ENCODE measurements around the gene SMAP1. TPM values are rescaled to one million over a fixed set of nuclear protein-coding genes. Genes with fewer than 3 reads are reported as not detected.
A peak's percentile ranks its signal among the peaks of the same experiment; 100 is the strongest.

The SMAP1 gene
- total RNA-seq (2014; rRNA removed; shearing (Covaris generic); ENCODE audit: low replicate concordance): 9.9 and 14.6 TPM in 2 replicates

DNA sequence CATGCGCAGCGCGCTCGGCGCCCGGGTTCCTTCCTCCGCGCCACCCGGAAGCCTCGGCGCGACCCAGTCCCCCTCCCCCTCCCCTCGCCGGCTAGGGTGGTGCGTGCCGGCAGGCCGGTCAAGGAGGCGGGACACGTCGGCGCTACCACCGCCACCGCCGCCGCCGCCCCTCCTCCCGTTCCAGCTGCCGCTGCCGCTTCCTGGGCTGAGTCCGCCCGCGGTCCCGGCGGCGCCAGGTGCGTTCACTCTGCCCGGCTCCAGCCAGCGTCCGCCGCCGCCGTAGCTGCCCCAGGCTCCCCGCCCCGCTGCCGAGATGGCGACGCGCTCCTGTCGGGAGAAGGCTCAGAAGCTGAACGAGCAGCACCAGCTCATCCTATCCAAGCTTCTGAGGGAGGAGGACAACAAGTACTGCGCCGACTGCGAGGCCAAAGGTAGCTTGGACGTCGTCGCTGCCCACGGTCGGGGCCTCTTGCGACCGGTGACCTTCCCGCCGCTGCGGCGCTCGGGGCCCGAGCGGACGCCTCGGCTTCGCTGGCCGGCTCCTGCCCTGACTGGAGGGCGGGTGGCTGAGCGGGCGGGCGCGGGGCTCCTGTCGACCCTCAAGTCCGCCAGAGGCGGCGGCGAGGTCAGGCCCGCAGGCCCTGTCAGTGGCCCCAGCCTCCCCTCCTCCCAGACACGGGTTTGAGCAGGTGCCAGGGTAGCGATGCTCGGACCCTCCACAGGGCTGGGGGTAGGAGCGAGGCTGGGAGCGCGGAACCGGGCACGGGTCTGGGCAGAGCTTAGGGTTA is at the start of gene SMAP1:
Gene SMAP1 (plus strand): TSS at position 173 of the 788 bp plus-strand sequence. CDS start 141 bp downstream, at position 314.
- in situ Hi-C loops (cut with HindIII; ENCODE audit: low pct_unique_long_range_greater_than_20kb, low sequenced_read_pairs): no loop called here
- DNase-seq (ENCODE audit: low read depth): peak; percentile 95

DNA sequence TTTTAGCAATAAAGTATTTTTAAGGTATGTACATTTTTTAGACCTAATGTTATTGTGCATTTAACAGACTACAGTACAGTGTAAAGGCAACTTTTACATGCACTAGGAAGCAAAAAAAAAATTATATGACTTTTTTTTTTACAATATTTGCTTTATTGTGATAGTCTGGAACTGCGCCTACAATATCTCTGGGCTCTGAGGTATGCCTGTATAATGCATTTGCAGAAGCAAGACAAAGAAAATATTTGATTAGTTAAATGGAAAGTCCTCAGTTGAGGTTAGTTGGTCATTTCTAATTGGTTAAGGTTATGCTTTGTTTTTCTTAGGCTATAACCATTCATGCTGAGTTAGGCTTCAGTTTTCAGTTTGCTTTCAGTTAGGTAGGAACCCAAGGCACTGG is 46.9 kb upstream of the SMAP1 start:
- DNase-seq (ENCODE audit: low read depth): no peak
- in situ Hi-C loops (cut with HindIII; ENCODE audit: low pct_unique_long_range_greater_than_20kb, low sequenced_read_pairs): no loop called here

DNA sequence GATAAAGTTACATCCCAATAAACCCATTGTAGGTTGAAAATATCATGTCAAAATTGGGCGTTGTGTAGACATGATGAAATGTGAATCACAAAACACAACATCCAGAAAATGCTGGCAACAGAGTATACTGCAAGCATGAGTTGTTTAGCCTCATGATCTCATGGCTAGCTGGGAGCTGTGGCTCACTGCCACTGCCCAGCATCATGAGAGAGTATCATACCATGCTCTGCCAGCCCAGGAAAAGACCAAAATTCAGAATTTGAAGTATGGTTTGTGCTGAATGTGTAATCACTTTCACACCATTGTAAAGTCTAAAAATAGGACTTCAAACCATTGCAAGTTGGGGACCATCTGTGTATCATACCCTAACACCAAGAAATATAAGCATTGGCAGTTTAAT is 45.2 kb upstream of the SMAP1 start:
- no peak for DNase-seq (ENCODE audit: low read depth)
- in situ Hi-C loops (cut with HindIII; ENCODE audit: low pct_unique_long_range_greater_than_20kb, low sequenced_read_pairs): no loop called here

DNA sequence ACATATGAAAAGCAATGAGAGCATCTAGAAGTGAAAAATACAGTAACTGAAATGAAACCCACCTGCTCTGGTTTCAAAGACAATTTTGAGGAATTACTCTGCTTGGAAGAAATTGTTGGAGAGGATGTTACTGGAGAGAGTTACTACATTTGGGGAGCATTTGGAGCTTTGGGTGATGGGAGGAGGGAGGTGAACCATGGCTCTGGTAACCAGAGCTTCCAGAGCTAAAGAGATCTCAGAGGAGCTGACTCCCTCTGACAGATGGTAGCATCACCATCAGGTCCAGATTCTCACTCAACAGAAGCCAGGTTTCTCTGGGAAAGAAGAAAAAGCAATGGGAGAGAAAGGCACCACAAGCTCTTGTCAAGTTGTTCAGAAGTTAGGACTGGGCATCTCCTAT is 42.2 kb upstream of the SMAP1 start:
- DNase-seq (ENCODE audit: low read depth): no peak
- in situ Hi-C loops (cut with HindIII; ENCODE audit: low pct_unique_long_range_greater_than_20kb, low sequenced_read_pairs): no loop called here

GRCh38 chr6:70627500-70628254 is 40.0 kb upstream of the SMAP1 start:
- in situ Hi-C loops (cut with HindIII; ENCODE audit: low pct_unique_long_range_greater_than_20kb, low sequenced_read_pairs): no loop called here
- DNase-seq (ENCODE audit: low read depth): no peak

GRCh38 chr6:70629929-70630328 is 37.8 kb upstream of the SMAP1 start:
- in situ Hi-C loops (cut with HindIII; ENCODE audit: low pct_unique_long_range_greater_than_20kb, low sequenced_read_pairs): no loop called here
- DNase-seq (ENCODE audit: low read depth): no peak

DNA sequence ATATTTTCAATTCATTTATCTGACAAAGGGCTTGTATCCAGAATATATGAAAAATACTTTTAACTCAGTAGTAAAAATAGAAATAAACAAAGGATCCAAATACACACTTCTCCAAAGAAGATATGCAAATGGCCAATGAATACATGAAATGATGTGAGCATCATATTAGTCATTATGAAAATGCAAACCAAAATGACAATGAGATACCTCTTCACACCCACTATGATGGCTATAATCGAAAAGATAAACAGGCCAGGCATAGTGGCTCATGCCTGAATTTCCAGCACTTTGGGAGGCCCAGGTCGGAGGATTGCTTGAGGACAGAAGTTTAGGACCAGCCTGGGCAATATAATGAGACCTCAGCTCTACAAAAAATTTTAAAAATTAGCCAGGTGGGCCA is 33.8 kb upstream of the SMAP1 start:
- in situ Hi-C loops (cut with HindIII; ENCODE audit: low pct_unique_long_range_greater_than_20kb, low sequenced_read_pairs): no loop called here
- no peak for DNase-seq (ENCODE audit: low read depth)

DNA sequence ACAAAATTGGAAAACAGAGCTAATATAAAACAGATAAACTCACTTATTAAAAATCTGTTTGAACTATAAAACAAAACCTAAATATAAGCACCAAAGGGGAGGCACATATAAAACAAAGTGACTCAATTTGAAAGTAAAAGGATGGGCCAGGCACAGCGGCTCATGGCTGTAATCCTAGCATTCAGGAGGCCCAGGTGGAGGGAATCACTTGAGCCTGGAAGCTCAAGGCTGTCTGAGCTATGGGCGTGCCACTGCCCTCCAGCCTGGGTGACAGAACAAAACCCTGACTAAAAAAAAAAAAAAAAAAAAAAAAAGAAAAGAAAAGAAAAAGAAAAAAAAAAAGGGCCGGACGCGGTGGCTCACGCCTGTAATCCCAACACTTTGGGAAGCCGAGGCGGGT is 31.1 kb upstream of the SMAP1 start:
- DNase-seq (ENCODE audit: low read depth): no peak
- in situ Hi-C loops (cut with HindIII; ENCODE audit: low pct_unique_long_range_greater_than_20kb, low sequenced_read_pairs): no loop called here

DNA sequence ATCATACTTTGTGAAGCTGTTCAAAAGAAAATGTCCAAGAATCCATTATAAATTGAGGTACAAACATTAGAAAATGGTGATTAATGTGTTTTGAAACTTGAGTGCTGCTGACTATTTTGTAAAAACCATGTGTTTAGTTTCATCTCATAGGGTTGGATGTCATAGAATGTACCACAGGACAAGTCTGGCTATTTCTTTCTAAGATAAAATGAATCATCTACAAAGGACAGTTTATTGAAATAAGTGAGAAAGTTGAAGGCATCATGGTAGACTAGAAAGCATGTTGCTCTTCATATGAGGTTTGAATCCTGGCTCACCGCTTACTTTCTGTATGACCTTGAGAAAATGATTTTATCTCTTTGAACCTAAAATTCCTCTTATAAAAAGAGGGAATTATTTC is 29.2 kb upstream of the SMAP1 start:
- DNase-seq (ENCODE audit: low read depth): no peak
- in situ Hi-C loops (cut with HindIII; ENCODE audit: low pct_unique_long_range_greater_than_20kb, low sequenced_read_pairs): no loop called here

DNA sequence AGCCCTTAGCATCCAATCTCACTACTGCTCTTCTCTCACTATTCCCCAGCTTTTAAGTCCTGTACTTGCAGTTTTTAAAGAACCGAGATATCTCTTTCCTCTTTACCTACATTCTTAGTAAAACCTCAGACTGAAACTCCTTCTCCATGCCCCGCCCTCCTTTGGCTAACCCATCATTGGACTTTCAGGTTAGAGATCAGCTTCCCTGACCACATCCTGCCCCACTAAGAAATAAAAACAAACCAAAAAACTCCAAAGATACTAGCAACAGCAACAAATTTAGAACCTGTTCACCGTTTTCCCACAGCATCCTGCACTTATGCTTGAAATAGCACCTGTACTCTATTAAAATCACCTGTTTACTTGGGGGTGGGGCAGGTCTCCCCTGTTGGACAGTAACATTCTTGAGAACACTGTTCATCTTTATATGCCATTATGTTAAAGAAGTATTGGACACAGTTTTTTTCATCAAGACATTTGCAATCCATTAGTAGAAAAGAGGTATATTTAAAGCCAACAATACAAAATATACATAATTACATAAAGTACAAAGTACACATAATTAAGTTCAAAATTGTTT is 16.3 kb upstream of the SMAP1 start:
- in situ Hi-C loops (cut with HindIII; ENCODE audit: low pct_unique_long_range_greater_than_20kb, low sequenced_read_pairs): no loop called here
- no peak for DNase-seq (ENCODE audit: low read depth)

DNA sequence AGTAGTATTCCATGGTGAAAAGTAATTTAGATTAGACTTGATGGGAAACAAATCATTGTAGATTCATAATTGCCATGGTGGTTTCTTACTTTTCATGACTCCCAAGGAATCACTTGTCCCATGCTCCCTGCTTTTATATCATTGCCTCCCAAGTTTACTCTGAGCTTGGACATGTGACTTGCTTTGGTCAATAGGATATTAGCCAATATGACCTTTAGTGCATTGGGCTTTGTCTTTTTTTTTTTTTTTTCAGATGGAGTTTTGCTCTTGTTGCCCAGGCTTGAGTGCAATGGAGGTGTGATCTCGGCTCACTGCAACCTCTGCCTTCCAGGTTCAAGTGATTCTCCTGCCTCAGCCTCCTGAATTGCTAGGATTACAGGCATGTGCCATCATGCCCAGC is 15.5 kb upstream of the SMAP1 start:
- no peak for DNase-seq (ENCODE audit: low read depth)
- in situ Hi-C loops (cut with HindIII; ENCODE audit: low pct_unique_long_range_greater_than_20kb, low sequenced_read_pairs): no loop called here

DNA sequence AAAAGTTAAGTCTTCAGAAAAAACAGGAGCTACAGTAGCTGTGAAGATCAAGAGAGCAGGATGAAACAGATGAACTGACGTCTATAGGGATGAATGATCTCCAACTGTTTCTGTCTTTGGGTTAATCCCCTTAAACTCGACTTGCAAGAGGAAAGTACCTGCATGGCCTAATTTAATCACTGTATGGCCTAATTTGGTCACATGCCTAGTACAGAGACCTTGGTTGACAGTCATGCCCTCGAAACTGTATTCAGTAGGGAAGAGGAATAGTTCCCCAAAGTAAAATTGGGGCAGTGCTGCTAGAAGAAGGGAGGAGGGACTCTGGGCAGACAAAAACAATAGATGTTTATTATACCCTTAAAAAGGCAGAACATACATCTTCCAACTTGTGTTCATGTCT is 10.0 kb upstream of the SMAP1 start:
- in situ Hi-C loops (cut with HindIII; ENCODE audit: low pct_unique_long_range_greater_than_20kb, low sequenced_read_pairs): no loop called here
- no peak for DNase-seq (ENCODE audit: low read depth)

GRCh38 chr6:70663881-70664466 is 3.7 kb upstream of the SMAP1 start:
- DNase-seq (ENCODE audit: low read depth): no peak
- in situ Hi-C loops (cut with HindIII; ENCODE audit: low pct_unique_long_range_greater_than_20kb, low sequenced_read_pairs): no loop called here

DNA sequence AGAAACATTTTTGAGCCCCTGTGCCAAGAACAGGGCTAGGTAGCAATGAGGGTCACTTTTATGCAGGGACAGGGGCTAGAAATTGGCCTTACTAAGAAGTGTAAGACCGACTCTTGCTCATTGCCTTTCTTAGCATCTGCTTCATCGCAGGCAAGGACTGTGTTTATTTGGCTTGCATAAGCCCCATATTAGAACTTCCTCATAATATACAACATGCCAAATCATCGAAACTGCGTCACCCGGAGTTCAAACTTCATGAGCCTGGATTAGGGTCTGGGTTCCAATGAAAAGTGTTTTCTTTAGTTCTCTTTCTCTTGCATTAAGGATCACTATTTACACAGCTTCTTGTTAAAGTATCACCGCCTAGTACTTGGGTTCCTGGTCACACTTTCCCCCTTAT is 977 bp upstream of the SMAP1 start:
- in situ Hi-C loops (cut with HindIII; ENCODE audit: low pct_unique_long_range_greater_than_20kb, low sequenced_read_pairs): no loop called here
- DNase-seq (ENCODE audit: low read depth): no peak

DNA sequence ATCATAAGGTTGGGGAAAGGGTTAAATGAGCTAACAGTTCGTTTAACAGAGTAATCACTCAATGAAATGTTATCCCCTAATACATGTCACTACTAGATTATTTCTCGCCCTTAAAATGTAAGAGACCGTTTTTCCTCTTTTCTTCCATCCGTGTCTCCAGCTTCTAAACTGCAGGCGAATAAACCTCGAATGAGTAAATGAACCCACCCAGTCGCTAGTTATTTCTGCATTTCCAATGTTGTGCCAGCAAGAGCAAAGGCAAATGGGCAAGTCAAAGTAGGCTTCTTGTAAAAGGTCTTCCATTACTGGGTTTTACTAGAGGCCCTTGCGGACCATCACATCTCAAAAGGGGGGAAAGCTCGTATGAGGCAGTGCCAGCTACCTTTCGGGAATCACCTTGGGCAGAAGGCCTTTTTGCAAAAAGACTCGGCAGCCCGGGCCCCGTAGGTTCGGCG is 400 bp upstream of the SMAP1 start:
- in situ Hi-C loops (cut with HindIII; ENCODE audit: low pct_unique_long_range_greater_than_20kb, low sequenced_read_pairs): no loop called here
- no peak for DNase-seq (ENCODE audit: low read depth)

- in situ Hi-C loops (cut with HindIII; ENCODE audit: low pct_unique_long_range_greater_than_20kb, low sequenced_read_pairs): no loop called here
- DNase-seq (ENCODE audit: low read depth): no peak
Measured at GRCh38 chr6:70668499-70668812, 773 bp downstream of the SMAP1 start.

GRCh38 chr6:70669133-70669532 is 1.4 kb downstream of the SMAP1 start:
- peak; percentile 22 for DNase-seq (ENCODE audit: low read depth)

DNA sequence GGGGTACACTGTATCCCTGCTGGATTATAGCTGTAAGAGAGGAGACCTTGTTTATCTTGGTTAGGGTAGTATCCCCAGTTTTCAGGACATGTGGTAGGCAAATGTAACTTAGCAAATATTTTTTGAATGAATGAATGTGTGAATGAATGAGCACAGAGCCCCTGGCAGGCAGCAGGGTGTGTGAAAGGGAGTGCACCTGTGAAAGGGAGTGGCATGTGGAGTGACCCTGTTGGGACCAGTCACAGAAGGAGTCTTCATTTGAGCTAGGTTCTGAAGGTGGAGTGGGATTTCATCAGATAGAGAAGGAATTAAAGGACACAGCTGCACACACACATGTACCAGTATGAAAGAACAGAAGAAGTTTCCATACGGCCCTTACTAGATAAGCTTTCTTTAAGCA is 4.9 kb downstream of the SMAP1 start:
- in situ Hi-C loops (cut with HindIII; ENCODE audit: low pct_unique_long_range_greater_than_20kb, low sequenced_read_pairs): no loop called here

More at GRCh38 chr6:70669133-70669532, 1.4 kb downstream of the SMAP1 start:
- in situ Hi-C loops (cut with HindIII; ENCODE audit: low pct_unique_long_range_greater_than_20kb, low sequenced_read_pairs): no loop called here

DNA sequence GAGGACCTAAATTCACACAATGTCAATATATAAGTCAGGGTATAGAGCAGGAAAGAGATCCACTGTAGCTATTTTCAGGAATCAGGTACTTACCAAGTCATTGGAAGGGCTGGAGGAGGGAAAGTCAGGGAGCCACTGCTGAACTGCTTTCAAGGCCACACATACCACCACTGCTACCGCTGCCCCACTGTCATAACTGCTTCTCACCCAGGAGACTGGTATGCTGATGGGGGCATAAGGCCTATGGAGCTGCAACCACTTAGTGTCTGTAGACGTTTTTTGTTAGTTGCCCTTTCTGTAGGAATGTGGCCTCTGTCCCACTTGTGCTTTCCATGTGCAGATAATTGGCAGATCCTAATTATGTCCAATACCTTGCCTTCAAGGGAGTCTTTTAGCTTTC is 5.4 kb downstream of the SMAP1 start:
- DNase-seq (ENCODE audit: low read depth): no peak
- in situ Hi-C loops (cut with HindIII; ENCODE audit: low pct_unique_long_range_greater_than_20kb, low sequenced_read_pairs): no loop called here

More for the DNA sequence above, 4.9 kb downstream of the SMAP1 start:
- DNase-seq (ENCODE audit: low read depth): no peak

All from Caki2 (cell line).